Astrocyte of the cerebellum (primary cell): Measurements from ENCODE around the gene CSDE1.
"Not testable (repeated sequence)": the region's sequence is repeated elsewhere in the genome, so short reads cannot be mapped to it uniquely, and the experiment has no call there.

Experiments
- DNase-seq: peaks from one replicate; pipeline ENCODE4 v3.0.0-alpha.2; 2011; ENCODE audit warnings: low read depth
- H3K4me3 ChIP-seq: 2 replicates; pipeline ENCODE4 v1.5.1; 2011; ENCODE audit warnings: mild to moderate bottlenecking, low read depth, low read length, moderate library complexity
- CTCF ChIP-seq: IDR thresholded peaks from 2 replicates; pipeline ENCODE4 v1.5.1; 2012; ENCODE audit warnings: low read length, low read depth, moderate library complexity, mild to moderate bottlenecking; ENCODE audit errors: missing control alignments
- in situ Hi-C: cut with HindIII; loops from 2 replicates; pipeline ENCODE4 v1.10.0; 2017; ENCODE audit warnings: low sequenced_read_pairs

CSDE1 gene

GRCh38 chr1:114779722-114780121 is 21.9 kb upstream of the CSDE1 start:
- TF ChIP-seq CTCF: no peak
- in situ Hi-C loops: no loop called here
- DNase-seq: no peak
- peak overlapping the region; percentile 95 for H3K4me3 ChIP-seq

GRCh38 chr1:114776726-114777125 is 18.9 kb upstream of the CSDE1 start:
- H3K4me3 ChIP-seq, in situ Hi-C loops, DNase-seq: not testable (repeated sequence)

GRCh38 chr1:114771992-114772391 is 14.2 kb upstream of the CSDE1 start:
- H3K4me3 ChIP-seq: no peak overlapping the region
- no peak for DNase-seq
- in situ Hi-C loops: no loop called here

GRCh38 chr1:114770989-114771388 is 13.2 kb upstream of the CSDE1 start:
- TF ChIP-seq CTCF: no peak
- in situ Hi-C loops: no loop called here
- DNase-seq: no peak
- H3K4me3 ChIP-seq: no peak overlapping the region

More at GRCh38 chr1:114771992-114772391, 14.2 kb upstream of the CSDE1 start:
- no peak for TF ChIP-seq CTCF

GRCh38 chr1:114764689-114765088 is 6.9 kb upstream of the CSDE1 start:
- no peak for TF ChIP-seq CTCF
- H3K4me3 ChIP-seq: no peak overlapping the region
- no peak for DNase-seq
- in situ Hi-C loops: no loop called here

- peak overlapping the region; percentile 99 for H3K4me3 ChIP-seq
- no peak for DNase-seq
- in situ Hi-C loops: no loop called here
- no peak for TF ChIP-seq CTCF
Measured at GRCh38 chr1:114758256-114758832, 560 bp upstream of the CSDE1 start.

- peak overlapping the region; percentile 99 for H3K4me3 ChIP-seq
- TF ChIP-seq CTCF: no peak
- no peak for DNase-seq
- in situ Hi-C loops: no loop called here
Measured at GRCh38 chr1:114756949-114757454, 782 bp downstream of the CSDE1 start.
